Dermis lymphatic vessel endothelial cell (primary cell): ENCODE measurements around the gene FAM156B. TPM values are rescaled to one million over a fixed set of nuclear protein-coding genes. Genes with fewer than 3 reads are reported as not detected.

Experiments
- total RNA-seq: library from RNA; depleted of rRNA; stranded (reverse); fragments of >200 nt; gene quantifications from 2 replicates; pipeline ENCODE4 v1.2.1, GENCODE V29; 2014

The FAM156B gene
- 4.6 and 5.7 TPM in 2 replicates for total RNA-seq

GRCh38 chrX:52896855-52897709 is at the start of gene FAM156B:
Gene FAM156B (plus strand): TSS chrX:52897330. CDS start chrX:52907226, 9,896 bp downstream.

GRCh38 chrX:52867610-52868348 is 29.4 kb upstream of the FAM156B start, which contains the start of gene XAGE3:
Gene XAGE3 (minus strand): TSS chrX:52868083. CDS start chrX:52867133, 950 bp downstream.

Other genes with a start within 250 kb of the FAM156B start
- gene SSX7, start 242.4 kb upstream of the FAM156B start, total RNA-seq, result not detected in 2 replicates
- gene SSX2, start 190.2 kb upstream of the FAM156B start, total RNA-seq, result not detected in 2 replicates
- gene SSX2B, start 146.1 kb upstream of the FAM156B start, total RNA-seq, result not detected in 2 replicates
- gene SPANXN5, start 99.9 kb upstream of the FAM156B start, total RNA-seq, result not detected in 2 replicates
- not detected in 2 replicates for gene XAGE5, start 86.0 kb upstream of the FAM156B start, total RNA-seq
- not detected in 2 replicates for gene XAGE3, start 29.2 kb upstream of the FAM156B start, total RNA-seq
- 7.0 and 7.2 TPM in 2 replicates for gene FAM156A, start 61.2 kb downstream of the FAM156B start, total RNA-seq
- 1.1 and 1.5 TPM in 2 replicates for gene GPR173, start 151.5 kb downstream of the FAM156B start, total RNA-seq
- gene TSPYL2, start 185.0 kb downstream of the FAM156B start, total RNA-seq, result 9.0 and 14.0 TPM in 2 replicates
- gene KANTR, start 196.8 kb downstream of the FAM156B start, total RNA-seq, result 5.1 and 6.8 TPM in 2 replicates